H1 (cell line): ENCODE data around the gene TLCD2. TPM values are rescaled to one million over a fixed set of nuclear protein-coding genes. Genes with fewer than 3 reads are reported as not detected.
A peak's percentile ranks its signal among the peaks of the same experiment; 100 is the strongest.

Experiments used
- CTCF ChIA-PET: fragments of 300-600 bp; sonication (Branson Sonifier 250); formaldehyde crosslinking; loops from one replicate; lab custom pipeline; 2021; ENCODE audit not compliant: partially characterized antibody; lab: Charles Lee
- POLR2A ChIA-PET: fragments of 300-600 bp; sonication (Branson Sonifier 250); formaldehyde crosslinking; loops from one replicate; lab custom pipeline; 2021; ENCODE audit warnings: inconsistent platforms; ENCODE audit not compliant: partially characterized antibody; lab: Charles Lee
- DNase-seq, 2 experiments: peaks; one replicate each; pipeline versions ENCODE4 v3.0.0 to v3.0.0-alpha.2; 2010 to 2022; ENCODE audit warnings: low spot score in 2 of 2, low read depth in 1 of 2, mixed read lengths in 1 of 2
- FAIRE-seq: peaks from 2 replicates; lab custom pipeline; 2011; peaks lifted over from hg19 to GRCh38; lab: Jason Lieb, UNC
- H2AFZ ChIP-seq: 2 replicates; pipeline ENCODE4 v1.8.1; 2012; ENCODE audit warnings: low read length, inconsistent platforms
- H2AK5ac ChIP-seq: 2 replicates; pipeline ENCODE4 v1.6.1; 2013; ENCODE audit warnings: low read depth, low read length
- H2BK120ac ChIP-seq: replicated peaks from 2 replicates; pipeline ENCODE3; 2013; ENCODE audit warnings: low read depth, low read length, inconsistent platforms
- H2BK12ac ChIP-seq: 2 replicates; pipeline ENCODE4 v1.6.1; 2013; ENCODE audit warnings: low read depth, low read length
- H2BK15ac ChIP-seq: 2 replicates; pipeline ENCODE4 v1.6.1; 2013; ENCODE audit warnings: low read length
- H2BK20ac ChIP-seq: 2 replicates; pipeline ENCODE4 v1.6.1; 2013; ENCODE audit warnings: low read length
- H2BK5ac ChIP-seq: 2 replicates; pipeline ENCODE4 v1.6.1; 2013; ENCODE audit warnings: low read depth, low read length
- H3K14ac ChIP-seq: 2 replicates; pipeline ENCODE4 v1.6.1; 2013; ENCODE audit warnings: inconsistent platforms; ENCODE audit not compliant: insufficient read length
- H3K18ac ChIP-seq: 2 replicates; pipeline ENCODE4 v1.6.1; 2013; ENCODE audit warnings: low read length; ENCODE audit errors: extremely low read depth
- H3K23ac ChIP-seq: 2 replicates; pipeline ENCODE4 v1.6.1; 2013; ENCODE audit warnings: inconsistent platforms; ENCODE audit not compliant: insufficient read length
- H3K23me2 ChIP-seq: 2 replicates; pipeline ENCODE4 v1.6.1; 2013; ENCODE audit warnings: low read depth, low read length
- H3K27ac ChIP-seq: 2 replicates; pipeline ENCODE4 v1.6.1; 2011; ENCODE audit warnings: low read depth, low read length, inconsistent platforms
- H3K27me3 ChIP-seq, 4 experiments: replicated peaks in 1 of 4; 1 replicate in 1 of 4; 2 replicates in 3 of 4; pipeline versions ENCODE4 v1.6.1 to v1.8.1; 2011 to 2013; ENCODE audit warnings: low read length in 3 of 4, mild to moderate bottlenecking in 3 of 4, inconsistent platforms in 2 of 4, mixed read lengths in 2 of 4, moderate library complexity in 1 of 4; ENCODE audit not compliant: control insufficient read depth in 3 of 4, insufficient read depth in 3 of 4; ENCODE audit errors: extremely low read depth in 1 of 4
- H3K36me3 ChIP-seq, 4 experiments: 2 replicates each; pipeline versions ENCODE4 v1.6.1 to v1.8.1; 2011 to 2013; ENCODE audit warnings: mild to moderate bottlenecking in 4 of 4, low read length in 3 of 4, moderate library complexity in 2 of 4, control low read depth in 1 of 4, inconsistent platforms in 1 of 4; ENCODE audit not compliant: insufficient read depth in 4 of 4, control insufficient read depth in 2 of 4
- H3K4ac ChIP-seq: replicated peaks from 2 replicates; pipeline ENCODE3; 2013; ENCODE audit warnings: low read length, low read depth, mixed read lengths, inconsistent platforms; ENCODE audit not compliant: insufficient read length
- H3K4me1 ChIP-seq, 4 experiments: replicated peaks in 1 of 4; 1 replicate in 1 of 4; 2 replicates in 3 of 4; pipeline versions ENCODE4 v1.6.1 to v1.8.1; 2011 to 2013; ENCODE audit warnings: low read length in 3 of 4, inconsistent platforms in 2 of 4, mixed read lengths in 1 of 4; ENCODE audit not compliant: insufficient read depth in 4 of 4, control insufficient read depth in 3 of 4
- H3K4me2 ChIP-seq, 2 experiments: 2 replicates each; pipeline versions ENCODE4 v1.6.1 to v1.8.1; 2011 to 2013; ENCODE audit warnings: low read depth in 2 of 2, low read length in 2 of 2, control low read depth in 1 of 2, inconsistent platforms in 1 of 2, mild to moderate bottlenecking in 1 of 2; ENCODE audit not compliant: insufficient read depth in 1 of 2
- H3K4me3 ChIP-seq, 4 experiments: fragments of 200-600, 300-600 bp in 1 of 4; sonication (generic), shearing (Covaris generic), sonication (Bioruptor Twin) in 1 of 4; 2 replicates each; pipeline versions ENCODE4 v1.5.1 to v1.8.1; 2011 to 2016; ENCODE audit warnings: low read length in 4 of 4, low read depth in 3 of 4, control low read depth in 2 of 4, inconsistent platforms in 2 of 4, mild to moderate bottlenecking in 2 of 4, mixed read lengths in 1 of 4, moderate library complexity in 1 of 4; ENCODE audit not compliant: insufficient read depth in 2 of 4; ENCODE audit errors: extremely low read depth in 1 of 4
- H3K56ac ChIP-seq: replicated peaks from 2 replicates; pipeline ENCODE3; 2013; ENCODE audit warnings: low read depth, mild to moderate bottlenecking, mixed read lengths, low read length, inconsistent platforms; ENCODE audit not compliant: insufficient read length
- H3K79me1 ChIP-seq: 2 replicates; pipeline ENCODE4 v1.6.1; 2013; ENCODE audit warnings: low read depth, low read length, control low read depth
- H3K79me2 ChIP-seq, 2 experiments: 2 replicates each; pipeline versions ENCODE4 v1.6.1 to v1.8.1; 2012 to 2013; ENCODE audit warnings: low read length in 2 of 2, mild to moderate bottlenecking in 2 of 2, inconsistent platforms in 1 of 2; ENCODE audit not compliant: insufficient read depth in 2 of 2, control insufficient read depth in 1 of 2
- H3K9ac ChIP-seq, 4 experiments: replicated peaks in 1 of 4; 1 replicate in 1 of 4; 2 replicates in 3 of 4; pipeline versions ENCODE4 v1.6.1 to v1.8.1; 2011 to 2013; ENCODE audit warnings: low read depth in 3 of 4, low read length in 3 of 4, control low read depth in 2 of 4, mild to moderate bottlenecking in 2 of 4, moderate library complexity in 2 of 4, inconsistent platforms in 1 of 4; ENCODE audit errors: extremely low read depth in 1 of 4
- H3K9me3 ChIP-seq, 2 experiments: 2 replicates each; pipeline versions ENCODE4 v1.6.1 to v1.8.1; 2012 to 2013; ENCODE audit warnings: mild to moderate bottlenecking in 2 of 2, moderate library complexity in 2 of 2, control low read depth in 1 of 2, inconsistent platforms in 1 of 2, low read depth in 1 of 2, low read length in 1 of 2, mixed read lengths in 1 of 2; ENCODE audit not compliant: insufficient read depth in 2 of 2
- H4K20me1 ChIP-seq, 2 experiments: replicated peaks in 1 of 2; 2 replicates each; pipeline versions ENCODE3 to v1.8.1; 2011 to 2013; ENCODE audit warnings: inconsistent platforms in 2 of 2, low read length in 2 of 2, mild to moderate bottlenecking in 1 of 2; ENCODE audit not compliant: insufficient read depth in 2 of 2, control insufficient read depth in 1 of 2
- H4K5ac ChIP-seq: 2 replicates; pipeline ENCODE4 v1.6.1; 2013; ENCODE audit warnings: low read length, low read depth, mixed read lengths, inconsistent platforms; ENCODE audit not compliant: insufficient read length
- H4K8ac ChIP-seq: 2 replicates; pipeline ENCODE4 v1.8.0; 2013; ENCODE audit warnings: mild to moderate bottlenecking, moderate library complexity, low read length, inconsistent platforms; ENCODE audit not compliant: insufficient read depth; ENCODE audit errors: extremely low read depth
- H4K91ac ChIP-seq: replicated peaks from 2 replicates; pipeline ENCODE3; 2013; ENCODE audit warnings: low read length, mixed read lengths, inconsistent platforms; ENCODE audit not compliant: insufficient read length
- WGBS, 2 experiments: shearing (Covaris generic) in 1 of 2; methylation state at CpG; one replicate each; pipeline versions ENCODE4 v1.1.6 to v1.1.7; 2013 to 2015; ENCODE audit warnings: low lambda C conversion rate in 2 of 2, mixed read lengths in 2 of 2, inconsistent platforms in 1 of 2, low coverage in 1 of 2, missing lambda C conversion rate in 1 of 2; ENCODE audit not compliant: insufficient replicate concordance in 2 of 2, insufficient coverage in 1 of 2, insufficient read length in 1 of 2; ENCODE audit errors: extremely low coverage in 1 of 2, missing lambda C conversion rate in 1 of 2; 5-methylcytosine and 5-hydroxymethylcytosine counted together
- polyA plus RNA-seq, 7 experiments: library from polyadenylated mRNA; depleted of rRNA in 3 of 7; stranded (reverse) in 5 of 7; unstranded in 2 of 7; fragments of >200 nt in 5 of 7; fragments of 200-250 nt in 2 of 7; gene quantifications; 1 replicate in 5 of 7; 2 replicates in 1 of 7; 4 replicates in 1 of 7; pipeline versions ENCODE4 v1.2.1 to v1.2.3, GENCODE V29; 2011 to 2013; ENCODE audit warnings: missing spikeins in 2 of 7, mixed read lengths in 2 of 7
- total RNA-seq: library from RNA; stranded (reverse); fragmentation: NEBNext Ultra II Directional; extraction: Animal tissue kit (Norgen Biotek cat#: 25700); gene quantifications from 2 replicates; pipeline ENCODE4 v1.2.1, GENCODE V29; 2021

The TLCD2 gene
- total and polyA plus RNA-seq, 2 of the 8 experiments (the other 6 are each of a cell fraction or from before 2014, with no cell fraction given) = 0.47 to 1.4 TPM

DNA sequence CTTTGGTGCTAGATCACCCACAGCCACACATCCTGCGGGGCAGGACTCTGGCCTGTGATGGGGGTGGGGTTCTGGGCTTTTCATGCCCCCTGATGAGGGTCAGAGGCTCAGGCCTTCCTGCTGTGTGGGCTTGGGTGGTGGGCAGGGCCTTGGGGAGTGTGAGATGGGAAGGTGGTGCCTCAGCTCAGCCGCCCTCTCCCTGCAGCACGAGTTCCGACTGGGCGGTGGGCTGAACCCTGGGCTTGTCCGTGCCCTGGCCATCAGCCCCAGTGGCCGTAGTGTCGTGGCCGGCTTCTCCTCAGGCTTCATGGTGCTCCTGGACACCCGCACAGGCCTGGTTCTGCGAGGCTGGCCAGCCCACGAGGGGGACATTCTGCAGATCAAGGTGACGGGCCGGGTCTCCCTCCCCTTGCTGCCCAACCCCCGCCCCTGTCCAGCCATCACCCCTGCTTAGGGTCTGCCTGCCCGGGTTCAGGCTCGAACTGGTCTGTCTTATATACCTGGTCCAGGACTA lies 25.7 kb upstream of the TLCD2 start:
- Histone ChIP-seq H2BK20ac (no peak overlapping the region), H3K56ac (no peak overlapping the region), H4K8ac (peak overlapping the region; percentile 79; the same call in 1 of the 2 replicates), H4K91ac (no peak overlapping the region), H3K23ac (no peak overlapping the region), H3K9me3 (no peaks in the 10 kb centered on the region; a peak in 1 of 4 replicates), H3K23me2 (no peaks in the 10 kb centered on the region), H3K79me2 (no peaks in the 10 kb centered on the region), H3K36me3 (no peaks in the 10 kb centered on the region; a peak in 2 of 8 replicates), H4K5ac (no peak overlapping the region), H3K27ac (peak overlapping the region; percentile 44; the same call in 1 of the 2 replicates), H3K9ac (no peak overlapping the region; a peak in 2 of 7 replicates), H3K27me3 (no peaks in the 10 kb centered on the region), H3K4me3 (no peak overlapping the region), H4K20me1 (peaks cover 0 to 2% of the 10 kb centered on the region in 2 experiments), H3K79me1 (no peaks in the 10 kb centered on the region), H2AFZ (no peak overlapping the region), H3K4me2 (no peak overlapping the region), H2BK15ac (no peak overlapping the region), H3K18ac (no peak overlapping the region), H3K14ac (no peak overlapping the region), H2AK5ac (0 out of 2 replicates have a peak overlapping the region, but pooled peaks have one; percentile 3), H3K4me1 (peaks cover 0 to 7% (median 1%) of the 10 kb centered on the region in 4 experiments; a peak in 4 of 7 replicates), H2BK12ac (no peak overlapping the region), H2BK5ac (no peak overlapping the region), H2BK120ac (no peak overlapping the region), H3K4ac (no peak overlapping the region)
- 85% methylated on average over 4 of the region's 17 CpGs; no CpG with 5 or more reads in 1 of the 2 experiments for WGBS, 2 experiments
- no peak for FAIRE-seq
- ChIA-PET POLR2A (interaction anchor here (1.2 to 2.6 kb wide), 6 partner anchors 8 to 48 kb away, joined by 3 to 9 read pairs (median 4); partner anchors contain the start of gene SERPINF1), CTCF (interaction anchor here (0.7 to 1.1 kb wide), 2 partner anchors 32 to 39 kb away, joined by 3 read pairs; no protein-coding TSS in a partner anchor)
- no peak for DNase-seq
